A673 (cell line): Measurements from ENCODE around the gene ZNF839.
"Not testable (repeated sequence)": the region's sequence is repeated elsewhere in the genome, so short reads cannot be mapped to it uniquely, and the experiment has no call there.

Experiments
- EZH2 ChIP-seq: fragments of 200-600 bp; sonication (generic); IDR thresholded peaks from 2 replicates; pipeline ENCODE4 v1.6.1; 2017; ENCODE audit warnings: borderline replicate concordance, low read depth, mild to moderate bottlenecking, mixed read lengths, antibody characterized with exemption, low read length; ENCODE audit not compliant: poor library complexity, severe bottlenecking
- TF ChIP-seq, protein P1 (sequence below): fragments of 300-800, 200-600 bp; sonication (generic); conservative IDR thresholded peaks from 2 replicates; pipeline ENCODE4 v1.5.1; 2017; ENCODE audit warnings: low read depth, mild to moderate bottlenecking, antibody characterized with exemption, low read length, moderate library complexity, mixed read lengths

GRCh38 chr14:102329381-102329780 is 9.8 kb downstream of the ZNF839 start:
- TF ChIP-seq EZH2 = not testable (repeated sequence)
- TF ChIP-seq, protein P1, sequence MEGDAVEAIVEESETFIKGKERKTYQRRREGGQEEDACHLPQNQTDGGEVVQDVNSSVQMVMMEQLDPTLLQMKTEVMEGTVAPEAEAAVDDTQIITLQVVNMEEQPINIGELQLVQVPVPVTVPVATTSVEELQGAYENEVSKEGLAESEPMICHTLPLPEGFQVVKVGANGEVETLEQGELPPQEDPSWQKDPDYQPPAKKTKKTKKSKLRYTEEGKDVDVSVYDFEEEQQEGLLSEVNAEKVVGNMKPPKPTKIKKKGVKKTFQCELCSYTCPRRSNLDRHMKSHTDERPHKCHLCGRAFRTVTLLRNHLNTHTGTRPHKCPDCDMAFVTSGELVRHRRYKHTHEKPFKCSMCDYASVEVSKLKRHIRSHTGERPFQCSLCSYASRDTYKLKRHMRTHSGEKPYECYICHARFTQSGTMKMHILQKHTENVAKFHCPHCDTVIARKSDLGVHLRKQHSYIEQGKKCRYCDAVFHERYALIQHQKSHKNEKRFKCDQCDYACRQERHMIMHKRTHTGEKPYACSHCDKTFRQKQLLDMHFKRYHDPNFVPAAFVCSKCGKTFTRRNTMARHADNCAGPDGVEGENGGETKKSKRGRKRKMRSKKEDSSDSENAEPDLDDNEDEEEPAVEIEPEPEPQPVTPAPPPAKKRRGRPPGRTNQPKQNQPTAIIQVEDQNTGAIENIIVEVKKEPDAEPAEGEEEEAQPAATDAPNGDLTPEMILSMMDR = not testable (repeated sequence)
